SK-N-SH (cell line): ENCODE measurements around the gene KMT5C. TPM values are rescaled to one million over a fixed set of nuclear protein-coding genes. Genes with fewer than 3 reads are reported as not detected.

ENCODE experiments used
- CTCF ChIA-PET: fragments of 300-600, 350-600 bp; formaldehyde crosslinking; extraction: SDS; loops from one replicate; lab custom pipeline; 2021; lab: Yijun Ruan, JAX
- POLR2A ChIA-PET: fragments of 350-600 bp; sonication (Branson Sonifier 250); formaldehyde crosslinking; extraction: SDS; loops from one replicate; lab custom pipeline; 2020; ENCODE audit warnings: antibody characterized with exemption, inconsistent platforms; lab: Yijun Ruan, JAX
- DNase-seq: peaks from one replicate; pipeline ENCODE4 v3.0.0; 2012
- H2AFZ ChIP-seq: fragments of 200-600 bp; sonication (generic); 2 replicates; pipeline ENCODE4 v1.8.1; 2016; ENCODE audit warnings: antibody characterized with exemption, mild to moderate bottlenecking, low read depth
- H3F3A ChIP-seq: fragments of 200-600 bp; sonication (generic); replicated peaks from 2 replicates; pipeline ENCODE3; 2016; ENCODE audit warnings: antibody characterized with exemption, mild to moderate bottlenecking; ENCODE audit not compliant: insufficient read depth
- H3K27ac ChIP-seq, 2 experiments: fragments of 200-500 bp in 1 of 2; fragments of 200-600 bp in 1 of 2; sonication (Bioruptor generic) in 1 of 2; sonication (generic), shearing (Covaris generic) in 1 of 2; 2 replicates each; pipeline versions ENCODE4 v1.5.1 to v1.6.1; 2014 to 2016; ENCODE audit warnings: low read depth in 2 of 2, inconsistent platforms in 1 of 2, low read length in 1 of 2, mild to moderate bottlenecking in 1 of 2, mixed read lengths in 1 of 2
- H3K27me3 ChIP-seq: fragments of 200-600 bp; sonication (generic), shearing (Covaris generic); 2 replicates; pipeline ENCODE4 v1.6.1; 2016; ENCODE audit warnings: mixed run types; ENCODE audit not compliant: insufficient read depth
- H3K36me3 ChIP-seq, 2 experiments: fragments of 200-500 bp in 1 of 2; fragments of 200-600 bp in 1 of 2; sonication (Bioruptor generic) in 1 of 2; sonication (generic) in 1 of 2; replicated peaks in 1 of 2; 2 replicates each; pipeline versions ENCODE3 to v1.5.1; 2014 to 2016; ENCODE audit warnings: low read length in 1 of 2, mild to moderate bottlenecking in 1 of 2; ENCODE audit not compliant: insufficient read depth in 2 of 2, control insufficient read depth in 1 of 2
- H3K4me1 ChIP-seq, 2 experiments: fragments of 200-500 bp in 1 of 2; fragments of 200-600 bp in 1 of 2; sonication (Bioruptor generic) in 1 of 2; sonication (generic), shearing (Covaris generic) in 1 of 2; 2 replicates each; pipeline versions ENCODE4 v1.5.1 to v1.6.1; 2014 to 2016; ENCODE audit warnings: low read depth in 1 of 2, low read length in 1 of 2, mixed run types in 1 of 2; ENCODE audit not compliant: insufficient read depth in 2 of 2, control insufficient read depth in 1 of 2
- H3K4me2 ChIP-seq: fragments of 200-600 bp; sonication (generic), shearing (Covaris generic); 2 replicates; pipeline ENCODE4 v1.6.1; 2017; ENCODE audit warnings: mixed run types
- H3K4me3 ChIP-seq, 2 experiments: fragments of 200-500 bp in 1 of 2; fragments of 200-600 bp in 1 of 2; sonication (Bioruptor generic) in 1 of 2; sonication (generic), shearing (Covaris generic) in 1 of 2; 2 replicates each; pipeline versions ENCODE4 v1.5.1 to v1.8.1; 2014 to 2016; ENCODE audit warnings: low read depth in 2 of 2, inconsistent platforms in 1 of 2, low read length in 1 of 2, mild to moderate bottlenecking in 1 of 2, mixed read lengths in 1 of 2, moderate library complexity in 1 of 2
- H3K79me2 ChIP-seq: fragments of 200-600 bp; sonication (generic); 2 replicates; pipeline ENCODE4 v1.8.1; 2017; ENCODE audit warnings: mild to moderate bottlenecking; ENCODE audit not compliant: insufficient read depth
- H3K9ac ChIP-seq: fragments of 200-600 bp; sonication (generic); 2 replicates; pipeline ENCODE4 v1.6.1; 2017; ENCODE audit warnings: mixed run types
- H3K9me2 ChIP-seq: fragments of 200-600 bp; sonication (generic); 2 replicates; pipeline ENCODE4 v1.6.1; 2017; ENCODE audit warnings: mixed run types
- H3K9me3 ChIP-seq: fragments of 200-600 bp; sonication (generic); 2 replicates; pipeline ENCODE4 v1.6.1; 2017; ENCODE audit warnings: mixed run types, mild to moderate bottlenecking, moderate library complexity
- H4K20me1 ChIP-seq: fragments of 200-600 bp; sonication (generic); 2 replicates; pipeline ENCODE4 v1.6.1; 2017; ENCODE audit warnings: mild to moderate bottlenecking, mixed run types; ENCODE audit not compliant: insufficient read depth
- FOSL2 ChIP-seq: IDR thresholded peaks from 2 replicates; pipeline ENCODE4 v1.4.0; 2012; ENCODE audit warnings: low read depth, mild to moderate bottlenecking, moderate library complexity, borderline replicate concordance
- NRF1 ChIP-seq: IDR thresholded peaks from 2 replicates; pipeline ENCODE4 v1.6.1; 2012; ENCODE audit warnings: low read depth, mild to moderate bottlenecking, low read length
- TAF1 ChIP-seq: IDR thresholded peaks from 2 replicates; pipeline ENCODE4 v1.6.1; 2012; ENCODE audit warnings: low read depth, mild to moderate bottlenecking, low read length, moderate library complexity, borderline replicate concordance
- WGBS: methylation state at CpG from one replicate; pipeline ENCODE4 v1.1.6; 2017; ENCODE audit warnings: low lambda C conversion rate; 5-methylcytosine and 5-hydroxymethylcytosine counted together
- polyA plus RNA-seq, 3 experiments: library from polyadenylated mRNA; depleted of rRNA; stranded (reverse); fragments of >200 nt; gene quantifications; 2 replicates each; pipeline ENCODE4 v1.2.3, GENCODE V29; 2012
- TF ChIP-seq, protein P1 (sequence below): IDR thresholded peaks from 2 replicates; pipeline ENCODE4 v1.4.0; 2012; ENCODE audit warnings: low read depth
- TF ChIP-seq, protein P2 (sequence below): fragments of 200-600 bp; sonication (generic); IDR thresholded peaks from 2 replicates; pipeline ENCODE4 v1.6.1; 2017; ENCODE audit warnings: antibody characterized with exemption, mild to moderate bottlenecking, moderate library complexity

KMT5C gene
- polyA plus RNA-seq, 1 of the 3 experiments (the other 2 are of a cell fraction): 14.0 TPM

DNA sequence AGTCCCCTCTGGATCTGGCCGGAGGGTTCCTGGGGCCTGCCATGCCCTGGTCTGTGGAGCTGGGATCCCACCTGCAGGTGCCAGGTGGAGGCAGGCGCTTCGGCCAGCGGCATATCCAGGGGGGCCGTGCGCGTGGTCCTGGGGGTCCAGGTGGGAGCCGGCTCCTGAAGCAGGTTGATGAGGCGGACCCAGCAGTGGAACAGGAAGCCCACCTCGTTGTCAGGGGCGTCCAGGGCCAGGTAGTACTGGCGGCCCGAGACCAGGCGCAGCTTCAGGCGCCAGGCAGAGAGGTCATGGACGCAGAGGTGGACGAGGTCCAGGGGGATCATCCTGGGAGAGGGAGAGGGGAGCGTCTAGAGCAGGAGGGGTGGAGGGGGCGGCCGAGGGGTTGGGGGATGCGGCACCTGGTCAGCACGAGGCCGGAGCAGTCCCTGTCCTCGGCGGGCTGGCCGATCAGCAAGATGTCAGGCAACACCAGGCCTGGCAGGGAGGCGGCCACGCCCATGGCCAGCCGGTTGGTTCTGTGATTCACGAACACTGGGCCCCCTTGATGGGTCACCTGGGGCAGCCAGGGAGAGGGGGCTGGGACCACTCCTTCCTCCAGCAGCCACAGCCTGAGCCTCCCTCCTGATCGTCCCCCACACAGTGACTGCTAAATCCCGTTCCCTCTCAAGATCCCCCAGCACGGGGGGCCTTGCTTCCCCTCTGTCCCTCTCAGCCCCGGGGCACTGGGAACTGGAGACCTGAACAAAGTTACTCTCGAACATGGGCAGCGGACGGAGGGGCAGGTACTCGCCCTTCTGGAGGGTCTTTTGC, 22.7 kb downstream of the KMT5C start:
- ChIA-PET POLR2A (interaction anchor here (1.4 kb wide), 1 partner anchor 45 kb away, joined by 5 read pairs; the partner anchor contains the start of gene UBE2S), CTCF (interaction anchor here (0.6 to 2.0 kb wide), 3 partner anchors 22 to 221 kb away, joined by 3 to 8 read pairs (median 4); partner anchors contain the start of gene TMEM238)
- Histone ChIP-seq H3K9me3 (no peaks in the 10 kb centered on the region), H2AFZ (no peak overlapping the region), H3K4me2 (no peak overlapping the region), H3K9me2 (no peaks in the 10 kb centered on the region), H3K79me2 (no peaks in the 10 kb centered on the region), H3K4me1 (peaks cover 0 to 4% of the 10 kb centered on the region in 2 experiments; a peak in 1 of 4 replicates), H4K20me1 (no peaks in the 10 kb centered on the region), H3K27me3 (no peaks in the 10 kb centered on the region), H3K9ac (no peak overlapping the region), H3K27ac (no peak overlapping the region), H3K36me3 (peaks cover 0 to 4% of the 10 kb centered on the region in 2 experiments), H3F3A (peaks cover 8% of the 10 kb centered on the region), H3K4me3 (no peak overlapping the region)
- TF ChIP-seq, protein P1, sequence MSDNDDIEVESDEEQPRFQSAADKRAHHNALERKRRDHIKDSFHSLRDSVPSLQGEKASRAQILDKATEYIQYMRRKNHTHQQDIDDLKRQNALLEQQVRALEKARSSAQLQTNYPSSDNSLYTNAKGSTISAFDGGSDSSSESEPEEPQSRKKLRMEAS: no peak
- no peak for TF ChIP-seq NRF1
- DNase-seq: no peak
- 85% methylated on average over 28 of the region's 38 CpGs for WGBS

DNA sequence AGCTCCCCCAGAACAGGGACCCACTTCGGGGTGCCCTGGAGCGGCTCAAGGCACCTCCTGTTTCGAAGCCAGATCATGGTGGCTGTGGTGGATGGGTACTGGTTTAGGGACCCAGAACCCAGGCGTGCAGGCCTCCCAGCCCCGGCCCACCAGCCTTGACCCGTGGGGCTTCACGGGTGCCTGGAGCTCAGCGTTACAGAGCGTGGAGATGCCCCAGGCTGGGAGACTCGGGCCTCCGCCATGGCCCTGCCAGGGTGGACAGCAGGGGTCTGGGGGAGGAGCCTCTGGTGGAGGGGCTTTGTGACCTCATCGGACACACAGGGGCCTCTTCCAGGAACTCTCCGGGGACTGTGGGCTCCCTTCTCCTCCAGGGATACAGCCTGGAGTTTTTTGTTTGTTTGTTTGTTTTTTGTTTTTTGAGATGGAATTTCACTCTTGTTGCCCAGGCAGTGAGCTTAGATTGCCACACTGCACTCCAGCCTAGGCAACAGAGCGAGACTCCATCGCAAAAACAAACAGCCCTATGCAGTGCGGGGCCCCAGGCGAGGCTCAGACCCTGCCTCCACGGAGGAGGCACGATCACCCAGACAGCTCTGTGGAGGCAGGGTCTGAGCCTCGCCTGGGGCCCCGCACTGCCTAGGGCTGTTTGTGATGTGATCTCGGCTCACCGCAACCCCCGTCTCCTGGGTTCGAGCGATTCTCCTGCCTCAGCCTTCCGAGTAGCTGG, 23.5 kb downstream of the KMT5C start, which contains the start of gene GARIN5B:
Gene GARIN5B, minus strand, starts transcription at position 271 of the 727 bp plus-strand sequence. Its CDS starts 194 bp downstream, at position 77.
- Histone ChIP-seq H4K20me1 (no peaks in the 10 kb centered on the region), H2AFZ (no peak within 1 kb of the TSS), H3K4me1 (peaks cover 0 to 4% of the 10 kb centered on the region in 2 experiments; a peak in 1 of 4 replicates), H3K9me2 (no peaks in the 10 kb centered on the region), H3K4me2 (no peak within 1 kb of the TSS), H3K9ac (no peak within 1 kb of the TSS), H3K27me3 (no peaks in the 10 kb centered on the region), H3K36me3 (peaks cover 0 to 4% of the 10 kb centered on the region in 2 experiments), H3K79me2 (no peaks in the 10 kb centered on the region), H3K27ac (no peak within 1 kb of the TSS), H3F3A (peaks cover 8% of the 10 kb centered on the region), H3K9me3 (no peaks in the 10 kb centered on the region), H3K4me3 (no peak within 1 kb of the TSS)
- ChIA-PET CTCF (interaction anchor here (1.2 to 2.0 kb wide), 2 partner anchors 61 to 221 kb away, joined by 4 to 8 read pairs; no protein-coding TSS in a partner anchor), POLR2A (no interaction called here)
- no peak for DNase-seq
- 88% methylated on average over 13 of the region's 27 CpGs for WGBS
- TF ChIP-seq, protein P2, sequence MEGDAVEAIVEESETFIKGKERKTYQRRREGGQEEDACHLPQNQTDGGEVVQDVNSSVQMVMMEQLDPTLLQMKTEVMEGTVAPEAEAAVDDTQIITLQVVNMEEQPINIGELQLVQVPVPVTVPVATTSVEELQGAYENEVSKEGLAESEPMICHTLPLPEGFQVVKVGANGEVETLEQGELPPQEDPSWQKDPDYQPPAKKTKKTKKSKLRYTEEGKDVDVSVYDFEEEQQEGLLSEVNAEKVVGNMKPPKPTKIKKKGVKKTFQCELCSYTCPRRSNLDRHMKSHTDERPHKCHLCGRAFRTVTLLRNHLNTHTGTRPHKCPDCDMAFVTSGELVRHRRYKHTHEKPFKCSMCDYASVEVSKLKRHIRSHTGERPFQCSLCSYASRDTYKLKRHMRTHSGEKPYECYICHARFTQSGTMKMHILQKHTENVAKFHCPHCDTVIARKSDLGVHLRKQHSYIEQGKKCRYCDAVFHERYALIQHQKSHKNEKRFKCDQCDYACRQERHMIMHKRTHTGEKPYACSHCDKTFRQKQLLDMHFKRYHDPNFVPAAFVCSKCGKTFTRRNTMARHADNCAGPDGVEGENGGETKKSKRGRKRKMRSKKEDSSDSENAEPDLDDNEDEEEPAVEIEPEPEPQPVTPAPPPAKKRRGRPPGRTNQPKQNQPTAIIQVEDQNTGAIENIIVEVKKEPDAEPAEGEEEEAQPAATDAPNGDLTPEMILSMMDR: no peak
- TF ChIP-seq FOSL2 (no peak), TAF1 (no peak), NRF1 (no peak)
